Osteoblast (primary cell): ENCODE data around the gene LILRA5. TPM values are rescaled to one million over a fixed set of nuclear protein-coding genes. Genes with fewer than 3 reads are reported as not detected.

Experiments
- DNase-seq: peaks from one replicate; pipeline ENCODE4 v3.0.0; 2011; ENCODE audit warnings: low spot score, mixed read lengths; ENCODE audit not compliant: insufficient read length; ENCODE audit errors: missing footprints
- H2AFZ ChIP-seq: 2 replicates; pipeline ENCODE4 v1.6.0; 2011; ENCODE audit warnings: mild to moderate bottlenecking, low read length
- H3K27ac ChIP-seq: 2 replicates; pipeline ENCODE4 v1.5.1; 2011; ENCODE audit warnings: mild to moderate bottlenecking, low read depth, low read length, moderate library complexity
- H3K27me3 ChIP-seq: 2 replicates; pipeline ENCODE4 v1.6.0; 2012; ENCODE audit warnings: mild to moderate bottlenecking, control low read depth, inconsistent platforms, low read length, moderate library complexity; ENCODE audit not compliant: insufficient read depth
- H3K36me3 ChIP-seq: 2 replicates; pipeline ENCODE4 v1.5.1; 2011; ENCODE audit warnings: mild to moderate bottlenecking, low read length, control low read depth, moderate library complexity; ENCODE audit not compliant: insufficient read depth
- H3K4me1 ChIP-seq: 2 replicates; pipeline ENCODE4 v1.5.1; 2011; ENCODE audit warnings: mild to moderate bottlenecking, low read length, control low read depth, moderate library complexity; ENCODE audit not compliant: insufficient read depth
- H3K4me2 ChIP-seq: 2 replicates; pipeline ENCODE4 v1.6.0; 2011; ENCODE audit warnings: mild to moderate bottlenecking, low read length; ENCODE audit not compliant: insufficient read depth
- H3K4me3 ChIP-seq: fragments of 200-600 bp; sonication (generic); 3 replicates; pipeline ENCODE4 v1.5.1; 2012; ENCODE audit warnings: mild to moderate bottlenecking, low read length, inconsistent platforms; ENCODE audit not compliant: insufficient read depth
- H3K79me2 ChIP-seq: 2 replicates; pipeline ENCODE4 v1.6.0; 2012; ENCODE audit warnings: mild to moderate bottlenecking, low read length, control low read depth, inconsistent platforms; ENCODE audit not compliant: insufficient read depth
- H3K9me3 ChIP-seq: 2 replicates; pipeline ENCODE4 v1.5.1; 2011; ENCODE audit warnings: low read depth, low read length, control low read depth
- H4K20me1 ChIP-seq: 2 replicates; pipeline ENCODE4 v1.6.0; 2012; ENCODE audit warnings: mild to moderate bottlenecking, low read length, control low read depth; ENCODE audit not compliant: insufficient read depth
- total RNA-seq: library from RNA; depleted of rRNA; stranded (reverse); fragments of >200 nt; gene quantifications from 2 replicates; pipeline ENCODE4 v1.2.3, GENCODE V29; 2012
- TF ChIP-seq, protein P1 (sequence below): IDR thresholded peaks from 2 replicates; pipeline ENCODE4 v1.5.1; 2011; ENCODE audit warnings: mild to moderate bottlenecking, low read depth, low read length, moderate library complexity; ENCODE audit errors: extremely low read depth

The LILRA5 gene
- total RNA-seq, 1 donor = 0.36 TPM

GRCh38 chr19:54319892-54320670 is 7.1 kb upstream of the LILRA5 start:
- peaks cover 2% of the 10 kb centered on the region for H3K27me3 ChIP-seq
- H3K9me3 ChIP-seq = no peaks in the 10 kb centered on the region
- TF ChIP-seq, protein P1, sequence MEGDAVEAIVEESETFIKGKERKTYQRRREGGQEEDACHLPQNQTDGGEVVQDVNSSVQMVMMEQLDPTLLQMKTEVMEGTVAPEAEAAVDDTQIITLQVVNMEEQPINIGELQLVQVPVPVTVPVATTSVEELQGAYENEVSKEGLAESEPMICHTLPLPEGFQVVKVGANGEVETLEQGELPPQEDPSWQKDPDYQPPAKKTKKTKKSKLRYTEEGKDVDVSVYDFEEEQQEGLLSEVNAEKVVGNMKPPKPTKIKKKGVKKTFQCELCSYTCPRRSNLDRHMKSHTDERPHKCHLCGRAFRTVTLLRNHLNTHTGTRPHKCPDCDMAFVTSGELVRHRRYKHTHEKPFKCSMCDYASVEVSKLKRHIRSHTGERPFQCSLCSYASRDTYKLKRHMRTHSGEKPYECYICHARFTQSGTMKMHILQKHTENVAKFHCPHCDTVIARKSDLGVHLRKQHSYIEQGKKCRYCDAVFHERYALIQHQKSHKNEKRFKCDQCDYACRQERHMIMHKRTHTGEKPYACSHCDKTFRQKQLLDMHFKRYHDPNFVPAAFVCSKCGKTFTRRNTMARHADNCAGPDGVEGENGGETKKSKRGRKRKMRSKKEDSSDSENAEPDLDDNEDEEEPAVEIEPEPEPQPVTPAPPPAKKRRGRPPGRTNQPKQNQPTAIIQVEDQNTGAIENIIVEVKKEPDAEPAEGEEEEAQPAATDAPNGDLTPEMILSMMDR = no peak
- H3K79me2 ChIP-seq = no peaks in the 10 kb centered on the region
- no peaks in the 10 kb centered on the region for H3K36me3 ChIP-seq
- H2AFZ ChIP-seq = no peak overlapping the region
- no peak for DNase-seq
- no peak overlapping the region for H3K4me2 ChIP-seq
- H3K4me1 ChIP-seq = no peaks in the 10 kb centered on the region
- no peaks in the 10 kb centered on the region for H4K20me1 ChIP-seq
- no peak overlapping the region for H3K27ac ChIP-seq
- H3K4me3 ChIP-seq = no peak overlapping the region

DNA sequence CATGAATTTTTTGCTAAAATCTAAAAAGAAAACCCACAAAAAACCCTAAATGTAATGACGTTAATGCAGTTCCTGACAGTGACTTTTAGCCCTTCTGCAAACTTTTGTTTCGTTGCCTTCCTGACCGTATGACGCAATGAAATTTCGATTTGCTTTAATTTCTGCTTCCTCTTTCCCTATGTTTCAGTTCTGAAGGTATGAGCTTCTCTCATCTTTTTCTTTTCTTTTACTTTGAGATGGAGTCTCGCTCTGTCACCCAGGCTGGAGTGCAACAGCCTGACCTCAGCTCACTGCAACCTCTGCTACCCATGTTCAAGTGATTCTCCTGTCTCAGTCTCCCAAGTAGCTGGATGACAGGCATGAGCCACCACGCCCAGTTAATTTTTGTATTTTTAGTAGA is 6.1 kb upstream of the LILRA5 start:
- DNase-seq = peak; percentile 35
- TF ChIP-seq, protein P1 = no peak
- no peaks in the 10 kb centered on the region for H4K20me1 ChIP-seq
- no peaks in the 10 kb centered on the region for H3K36me3 ChIP-seq
- H3K4me2 ChIP-seq = no peak overlapping the region
- peaks cover 2% of the 10 kb centered on the region for H3K27me3 ChIP-seq
- no peaks in the 10 kb centered on the region for H3K4me1 ChIP-seq
- no peak overlapping the region for H3K4me3 ChIP-seq
- H3K27ac ChIP-seq = no peak overlapping the region
- no peaks in the 10 kb centered on the region for H3K9me3 ChIP-seq
- H3K79me2 ChIP-seq = no peaks in the 10 kb centered on the region
- no peak overlapping the region for H2AFZ ChIP-seq

DNA sequence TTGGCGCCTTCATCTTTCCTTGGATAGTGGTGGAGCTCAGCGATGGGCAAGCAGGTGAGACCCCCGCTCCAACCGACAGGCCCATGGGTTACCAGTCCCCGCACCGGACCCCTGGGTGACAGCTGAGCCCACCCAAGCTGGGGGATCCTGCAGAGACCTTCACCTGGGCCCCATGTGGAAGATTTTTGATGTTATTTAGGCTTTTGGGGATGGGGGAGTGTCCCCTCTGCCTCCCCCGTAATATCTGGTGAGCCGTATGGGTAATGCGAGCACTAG is 4.9 kb upstream of the LILRA5 start:
- no peaks in the 10 kb centered on the region for H3K79me2 ChIP-seq
- no peak overlapping the region for H3K27ac ChIP-seq
- H3K4me3 ChIP-seq = no peak overlapping the region
- H4K20me1 ChIP-seq = no peaks in the 10 kb centered on the region
- no peaks in the 10 kb centered on the region for H3K36me3 ChIP-seq
- no peak overlapping the region for H2AFZ ChIP-seq
- H3K9me3 ChIP-seq = no peaks in the 10 kb centered on the region
- H3K4me2 ChIP-seq = no peak overlapping the region
- TF ChIP-seq, protein P1 = no peak
- no peak for DNase-seq
- no peaks in the 10 kb centered on the region for H3K4me1 ChIP-seq
- peaks cover 2% of the 10 kb centered on the region for H3K27me3 ChIP-seq

- H3K4me3 ChIP-seq = no peak overlapping the region
- no peaks in the 10 kb centered on the region for H3K36me3 ChIP-seq
- no peak overlapping the region for H3K4me2 ChIP-seq
- H3K27ac ChIP-seq = no peak overlapping the region
- H4K20me1 ChIP-seq = no peaks in the 10 kb centered on the region
- TF ChIP-seq, protein P1 = no peak
- no peak overlapping the region for H2AFZ ChIP-seq
- H3K27me3 ChIP-seq = peaks cover 2% of the 10 kb centered on the region
- H3K4me1 ChIP-seq = no peaks in the 10 kb centered on the region
- H3K79me2 ChIP-seq = no peaks in the 10 kb centered on the region
- no peaks in the 10 kb centered on the region for H3K9me3 ChIP-seq
- DNase-seq = no peak
Observed at GRCh38 chr19:54317108-54317964, 4.4 kb upstream of the LILRA5 start.
